Measurements from ENCODE around the gene EPHX1.

DNA sequence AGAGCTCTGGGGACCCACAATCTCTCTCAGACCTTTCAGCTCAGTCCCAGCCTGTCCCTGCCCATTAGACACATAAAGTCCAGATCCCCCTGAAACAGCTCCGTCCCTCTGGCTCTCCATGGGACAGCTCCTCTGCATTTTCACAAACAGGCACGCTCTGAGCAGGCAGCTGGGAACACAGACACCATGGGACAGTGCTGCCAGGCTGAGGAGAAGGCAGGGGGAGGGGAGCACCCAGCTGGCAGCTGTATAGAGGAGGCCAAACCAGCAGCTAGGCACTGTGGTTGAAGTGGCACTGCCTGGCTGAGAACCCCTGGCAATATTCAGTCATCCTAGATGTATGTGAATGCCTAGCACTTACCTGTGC is 70.3 kb downstream of the EPHX1 start:
- TF ChIP-seq TAF1 (IDR thresholded peaks at IDR 0.05; ENCODE audit: borderline replicate concordance, insufficient read depth, low read length) = no peak
- TF ChIP-seq POLR2AphosphoS5 (IDR thresholded peaks at IDR 0.05; ENCODE audit: low read depth, low read length) = no peak
- no peak for TF ChIP-seq FOXP2 (optimal IDR thresholded peaks at IDR 0.05; ENCODE audit: borderline replicate concordance, extremely low read depth, extremely low read length, insufficient read depth)
- TF ChIP-seq, protein P1, sequence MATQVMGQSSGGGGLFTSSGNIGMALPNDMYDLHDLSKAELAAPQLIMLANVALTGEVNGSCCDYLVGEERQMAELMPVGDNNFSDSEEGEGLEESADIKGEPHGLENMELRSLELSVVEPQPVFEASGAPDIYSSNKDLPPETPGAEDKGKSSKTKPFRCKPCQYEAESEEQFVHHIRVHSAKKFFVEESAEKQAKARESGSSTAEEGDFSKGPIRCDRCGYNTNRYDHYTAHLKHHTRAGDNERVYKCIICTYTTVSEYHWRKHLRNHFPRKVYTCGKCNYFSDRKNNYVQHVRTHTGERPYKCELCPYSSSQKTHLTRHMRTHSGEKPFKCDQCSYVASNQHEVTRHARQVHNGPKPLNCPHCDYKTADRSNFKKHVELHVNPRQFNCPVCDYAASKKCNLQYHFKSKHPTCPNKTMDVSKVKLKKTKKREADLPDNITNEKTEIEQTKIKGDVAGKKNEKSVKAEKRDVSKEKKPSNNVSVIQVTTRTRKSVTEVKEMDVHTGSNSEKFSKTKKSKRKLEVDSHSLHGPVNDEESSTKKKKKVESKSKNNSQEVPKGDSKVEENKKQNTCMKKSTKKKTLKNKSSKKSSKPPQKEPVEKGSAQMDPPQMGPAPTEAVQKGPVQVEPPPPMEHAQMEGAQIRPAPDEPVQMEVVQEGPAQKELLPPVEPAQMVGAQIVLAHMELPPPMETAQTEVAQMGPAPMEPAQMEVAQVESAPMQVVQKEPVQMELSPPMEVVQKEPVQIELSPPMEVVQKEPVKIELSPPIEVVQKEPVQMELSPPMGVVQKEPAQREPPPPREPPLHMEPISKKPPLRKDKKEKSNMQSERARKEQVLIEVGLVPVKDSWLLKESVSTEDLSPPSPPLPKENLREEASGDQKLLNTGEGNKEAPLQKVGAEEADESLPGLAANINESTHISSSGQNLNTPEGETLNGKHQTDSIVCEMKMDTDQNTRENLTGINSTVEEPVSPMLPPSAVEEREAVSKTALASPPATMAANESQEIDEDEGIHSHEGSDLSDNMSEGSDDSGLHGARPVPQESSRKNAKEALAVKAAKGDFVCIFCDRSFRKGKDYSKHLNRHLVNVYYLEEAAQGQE (IDR thresholded peaks at IDR 0.05; ENCODE audit: insufficient read depth in 1 of 2, low read depth in 2 of 2, low read length in 2 of 2) = no peak
- TF ChIP-seq SIN3A (IDR thresholded peaks at IDR 0.05; ENCODE audit: borderline replicate concordance, insufficient read depth, low read length) = no peak
